WI38 (cell line): ENCODE results near the gene LPP.

Experiments used
- H3K4me3 ChIP-seq: 2 replicates; pipeline ENCODE4 v1.5.1; 2011; ENCODE audit warnings: low read depth, mild to moderate bottlenecking, control low read depth, low read length
- CTCF ChIP-seq: IDR thresholded peaks from 2 replicates; pipeline ENCODE4 v1.5.1; 2012; ENCODE audit warnings: low read depth, mild to moderate bottlenecking, control low read depth, low read length

The LPP gene

DNA sequence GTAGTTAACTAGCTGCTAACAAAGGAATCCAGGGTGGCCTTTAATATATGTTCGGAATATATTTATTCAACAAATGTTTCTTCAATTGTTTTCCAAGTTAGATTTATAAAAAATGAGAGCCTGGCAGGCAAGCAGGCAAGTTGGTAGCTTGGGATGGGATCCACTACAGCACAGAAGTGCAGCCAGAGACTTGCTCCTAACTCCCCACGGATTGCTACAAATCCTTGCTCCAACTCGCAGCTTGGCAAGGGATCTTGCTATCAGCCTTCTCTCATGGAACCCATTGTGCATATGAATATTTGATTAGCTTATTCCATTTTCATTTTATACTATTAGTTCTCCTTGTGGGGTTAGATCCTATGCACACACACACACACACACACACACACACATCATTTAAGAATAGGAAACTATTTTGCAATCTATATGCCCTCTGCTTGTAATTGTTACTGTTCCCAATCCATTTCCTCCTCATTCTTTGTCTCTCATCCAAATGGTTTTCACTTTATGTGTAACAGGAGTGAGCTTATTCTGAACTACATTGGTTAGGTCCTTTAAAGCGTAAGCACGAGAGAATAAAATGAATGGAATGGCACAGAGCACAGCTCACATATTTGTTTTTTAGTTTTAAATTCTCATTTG, 505.6 kb downstream of the LPP start:
- no peak overlapping the region for H3K4me3 ChIP-seq
- TF ChIP-seq CTCF = no peak

- TF ChIP-seq CTCF = no peak
- no peak overlapping the region for H3K4me3 ChIP-seq
These were observed 506.5 kb downstream of the LPP start for GRCh38 chr3:188660415-188660814.

DNA sequence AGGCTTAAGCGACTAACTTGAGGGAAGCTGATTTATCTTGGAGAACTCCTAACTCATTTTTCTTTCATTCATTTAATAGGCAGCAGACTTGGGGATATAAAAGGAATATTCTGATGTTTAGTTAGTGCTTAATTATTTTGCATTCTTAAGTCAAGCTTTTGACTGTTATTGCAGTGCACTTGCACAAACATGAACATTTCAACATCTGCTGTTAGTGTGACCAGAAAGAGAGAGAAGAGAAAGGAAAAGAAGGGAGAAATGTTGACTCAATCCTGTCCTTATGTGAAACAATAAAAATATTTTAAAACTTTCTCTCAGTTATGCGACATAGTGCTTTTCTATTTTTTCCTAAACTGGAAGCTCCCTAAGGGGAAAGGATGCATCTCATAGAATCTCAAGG, 507.8 kb downstream of the LPP start:
- no peak for TF ChIP-seq CTCF
- H3K4me3 ChIP-seq = no peak overlapping the region

- TF ChIP-seq CTCF = no peak
- H3K4me3 ChIP-seq = no peak overlapping the region
These were observed 508.3 kb downstream of the LPP start for GRCh38 chr3:188662214-188662613.

GRCh38 chr3:188662795-188663194, 508.8 kb downstream of the LPP start:
- TF ChIP-seq CTCF = no peak

GRCh38 chr3:188663839-188664238, 509.9 kb downstream of the LPP start:
- TF ChIP-seq CTCF = no peak
- H3K4me3 ChIP-seq = no peak overlapping the region

More at GRCh38 chr3:188662795-188663194, 508.8 kb downstream of the LPP start:
- no peak overlapping the region for H3K4me3 ChIP-seq

GRCh38 chr3:188664795-188665194, 510.8 kb downstream of the LPP start:
- no peak overlapping the region for H3K4me3 ChIP-seq

More at GRCh38 chr3:188664795-188665194, 510.8 kb downstream of the LPP start:
- TF ChIP-seq CTCF = no peak
